Liver (tissue), 9 donors: Measurements from ENCODE around the gene RARA. TPM values are rescaled to one million over a fixed set of nuclear protein-coding genes. Genes with fewer than 3 reads are reported as not detected.

Experiments
- DNase-seq: peaks from one replicate; pipeline ENCODE4 v3.0.0-alpha.2; 2017; ENCODE audit warnings: low spot score
- H3K27ac ChIP-seq, 2 donors: one replicate each; pipeline ENCODE4 v1.7.0; 2013; ENCODE audit warnings: inconsistent platforms in 2 of 2, low read length in 2 of 2, control low read depth in 1 of 2, low read depth in 1 of 2, mild to moderate bottlenecking in 1 of 2
- H3K27me3 ChIP-seq, 4 donors: one replicate each; pipeline versions ENCODE4 v1.6.1 to v1.7.0; 2013; ENCODE audit warnings: low read length in 3 of 4, inconsistent platforms in 1 of 4, mild to moderate bottlenecking in 1 of 4, moderate library complexity in 1 of 4; ENCODE audit not compliant: control insufficient read depth in 4 of 4, insufficient read depth in 4 of 4
- H3K36me3 ChIP-seq, 4 donors: one replicate each; pipeline versions ENCODE4 v1.6.1 to v1.7.0; 2013; ENCODE audit warnings: low read length in 3 of 4, mild to moderate bottlenecking in 3 of 4, low read depth in 1 of 4, moderate library complexity in 1 of 4; ENCODE audit not compliant: control insufficient read depth in 4 of 4, insufficient read depth in 3 of 4
- H3K4me1 ChIP-seq, 4 donors: one replicate each; pipeline versions ENCODE4 v1.6.1 to v1.7.0; 2013; ENCODE audit warnings: low read length in 3 of 4, mild to moderate bottlenecking in 3 of 4, moderate library complexity in 1 of 4; ENCODE audit not compliant: control insufficient read depth in 4 of 4, insufficient read depth in 4 of 4
- H3K4me3 ChIP-seq, 3 donors: one replicate each; pipeline versions ENCODE4 v1.6.1 to v1.7.0; 2013; ENCODE audit warnings: low read length in 3 of 3, control low read depth in 1 of 3, low read depth in 1 of 3, mild to moderate bottlenecking in 1 of 3
- H3K9ac ChIP-seq, 2 donors: one replicate each; pipeline ENCODE4 v1.7.0; 2013; ENCODE audit warnings: low read length in 2 of 2, mild to moderate bottlenecking in 2 of 2, moderate library complexity in 2 of 2, control low read depth in 1 of 2, low read depth in 1 of 2
- H3K9me3 ChIP-seq, 4 donors: one replicate each; pipeline versions ENCODE4 v1.6.1 to v1.7.0; 2013; ENCODE audit warnings: low read length in 3 of 4; ENCODE audit not compliant: control insufficient read depth in 4 of 4
- ATF3 ChIP-seq: IDR thresholded peaks from 2 replicates; pipeline ENCODE4 v1.6.1; 2016; ENCODE audit warnings: antibody characterized with exemption
- FOXA1 ChIP-seq: IDR thresholded peaks from 2 replicates; pipeline ENCODE4 v1.6.1; 2016; ENCODE audit warnings: antibody characterized with exemption
- HNF4A ChIP-seq, 2 donors: conservative IDR thresholded peaks; 2 replicates each; pipeline ENCODE4 v1.6.1; 2016; ENCODE audit warnings: antibody characterized with exemption in 2 of 2, mild to moderate bottlenecking in 2 of 2
- HNF4G ChIP-seq: IDR thresholded peaks from 2 replicates; pipeline ENCODE4 v1.6.1; 2016; ENCODE audit warnings: antibody characterized with exemption
- NR2F2 ChIP-seq: IDR thresholded peaks from 2 replicates; pipeline ENCODE4 v1.6.1; 2016; ENCODE audit warnings: antibody characterized with exemption
- REST ChIP-seq: IDR thresholded peaks from 2 replicates; pipeline ENCODE4 v1.6.1; 2016; ENCODE audit warnings: antibody characterized with exemption, mild to moderate bottlenecking
- RXRA ChIP-seq, 2 donors: IDR thresholded peaks; 2 replicates each; pipeline ENCODE4 v1.6.1; 2017 to 2018; ENCODE audit warnings: antibody characterized with exemption in 2 of 2, mild to moderate bottlenecking in 1 of 2
- TAF1 ChIP-seq: conservative IDR thresholded peaks from 2 replicates; pipeline ENCODE4 v1.6.1; 2016; ENCODE audit warnings: antibody characterized with exemption, mild to moderate bottlenecking
- YY1 ChIP-seq: IDR thresholded peaks from 2 replicates; pipeline ENCODE4 v1.6.1; 2016; ENCODE audit warnings: antibody characterized with exemption, mild to moderate bottlenecking
- WGBS: extraction: QIAGEN DNeasy Blood & Tissue Kit; methylation state at CpG from one replicate; pipeline ENCODE4 v1.1.7; 2013; 5-methylcytosine and 5-hydroxymethylcytosine counted together
- polyA plus RNA-seq, 2 donors: library from polyadenylated mRNA; stranded (reverse) in 1 of 2; unstranded in 1 of 2; fragments of 200-250 nt in 1 of 2; fragments of >200 nt in 1 of 2; fragmentation: Nextera tagmentation in 1 of 2; extraction: Ambion mirVana in 1 of 2; gene quantifications; one replicate each; pipeline versions ENCODE4 v1.2.1 to v1.2.3, GENCODE V29; 2013 to 2015
- total RNA-seq, 2 donors: library from RNA; depleted of rRNA; stranded (reverse); fragments of >200 nt; gene quantifications; one replicate each; pipeline ENCODE4 v1.2.3, GENCODE V29; 2014
- TF ChIP-seq, protein P1 (sequence below): IDR thresholded peaks from 2 replicates; pipeline ENCODE4 v1.6.1; 2016; ENCODE audit warnings: antibody characterized with exemption
- donor health status: healthy.
- donor health status: healthy.
- donor health status: healthy.
- donor health status: healthy.
- donor health status: healthy.

The RARA gene
- total and polyA plus RNA-seq, 4 donors, result 6.6 to 26.2 (median 10.8) TPM

- H3K9me3 ChIP-seq, result no peaks in the 10 kb centered on the region
- peak; percentile 64 for TF ChIP-seq HNF4G
- TF ChIP-seq, protein P1, sequence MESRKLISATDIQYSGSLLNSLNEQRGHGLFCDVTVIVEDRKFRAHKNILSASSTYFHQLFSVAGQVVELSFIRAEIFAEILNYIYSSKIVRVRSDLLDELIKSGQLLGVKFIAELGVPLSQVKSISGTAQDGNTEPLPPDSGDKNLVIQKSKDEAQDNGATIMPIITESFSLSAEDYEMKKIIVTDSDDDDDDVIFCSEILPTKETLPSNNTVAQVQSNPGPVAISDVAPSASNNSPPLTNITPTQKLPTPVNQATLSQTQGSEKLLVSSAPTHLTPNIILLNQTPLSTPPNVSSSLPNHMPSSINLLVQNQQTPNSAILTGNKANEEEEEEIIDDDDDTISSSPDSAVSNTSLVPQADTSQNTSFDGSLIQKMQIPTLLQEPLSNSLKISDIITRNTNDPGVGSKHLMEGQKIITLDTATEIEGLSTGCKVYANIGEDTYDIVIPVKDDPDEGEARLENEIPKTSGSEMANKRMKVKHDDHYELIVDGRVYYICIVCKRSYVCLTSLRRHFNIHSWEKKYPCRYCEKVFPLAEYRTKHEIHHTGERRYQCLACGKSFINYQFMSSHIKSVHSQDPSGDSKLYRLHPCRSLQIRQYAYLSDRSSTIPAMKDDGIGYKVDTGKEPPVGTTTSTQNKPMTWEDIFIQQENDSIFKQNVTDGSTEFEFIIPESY, result peak; percentile 1
- peak; percentile 62 to 90 for TF ChIP-seq HNF4A (conservative IDR thresholded peaks at IDR 0.05)
- no peak for TF ChIP-seq ATF3
- TF ChIP-seq FOXA1, result no peak
- no peak for TF ChIP-seq REST
- peak; percentile 17 for TF ChIP-seq YY1
- TF ChIP-seq RXRA (IDR thresholded peaks at IDR 0.05), result peak in 1 of 2 donors; percentile 2
- DNase-seq, result no peak
- peaks cover 0 to 4% (median 2%) of the 10 kb centered on the region in 4 donors for H3K36me3 ChIP-seq
- H3K9ac ChIP-seq, result peak overlapping the region; percentile 25 to 43
- H3K4me1 ChIP-seq, result peaks cover 45 to 84% (median 78%) of the 10 kb centered on the region in 4 donors
- peak overlapping the region; percentile 49 to 89 (median 83) for H3K4me3 ChIP-seq
- 23% methylated on average over 11 of the region's 11 CpGs for WGBS
- H3K27ac ChIP-seq, result peak overlapping the region; percentile 97 to 99
- H3K27me3 ChIP-seq, result no peaks in the 10 kb centered on the region
These were observed 37.2 kb downstream of the RARA start for GRCh38 chr17:40345994-40346764.

DNA sequence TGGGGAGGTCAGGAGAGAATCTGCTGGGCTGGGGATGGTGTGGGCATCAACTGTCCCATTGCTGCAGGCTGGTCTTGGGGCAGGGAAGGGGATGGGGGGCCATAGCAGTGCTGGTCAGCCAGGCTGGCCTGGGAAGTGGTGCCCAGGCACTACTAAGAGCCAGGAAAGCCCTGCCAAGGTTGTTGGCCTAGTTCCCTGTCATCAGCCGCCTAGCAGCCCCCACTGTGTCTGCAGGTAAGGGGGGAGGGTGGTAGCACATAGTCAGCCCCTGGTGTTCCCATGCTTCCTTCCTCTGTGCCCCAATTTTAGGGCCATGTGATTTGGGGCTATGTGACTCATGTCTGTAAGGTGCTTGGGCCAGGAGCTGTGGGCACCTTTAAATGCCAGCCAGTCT is 37.8 kb downstream of the RARA start:
- Histone ChIP-seq H3K4me3 (no peak overlapping the region), H3K9ac (peak overlapping the region in 1 of 2 donors; percentile 17), H3K27ac (peak overlapping the region; percentile 97 to 99), H3K9me3 (no peaks in the 10 kb centered on the region), H3K27me3 (no peaks in the 10 kb centered on the region), H3K36me3 (peaks cover 0 to 4% (median 2%) of the 10 kb centered on the region in 4 donors), H3K4me1 (peaks cover 47 to 89% (median 83%) of the 10 kb centered on the region in 4 donors)
- TF ChIP-seq TAF1 (no peak), NR2F2 (no peak), HNF4G (no peak), RXRA (IDR thresholded peaks at IDR 0.05) (no peak), FOXA1 (no peak)
- no peak for DNase-seq
- 16% methylated on average over 1 of the region's 1 CpG for WGBS
